CD4-positive, alpha-beta T cell treated with Interferon alpha-2 for 1 hour (primary cell): ENCODE data around the gene SLC35G3.
A peak's percentile ranks its signal among the peaks of the same experiment; 100 is the strongest.
"Not testable (repeated sequence)": the region's sequence is repeated elsewhere in the genome, so short reads cannot be mapped to it uniquely, and the experiment has no call there.

Source experiments
- DNase-seq, 2 donors: peaks; one replicate each; pipeline ENCODE4 v3.0.0-alpha.2; 2020 to 2022

The SLC35G3 gene

GRCh38 chr17:35202582-35202981, 8.4 kb upstream of the SLC35G3 start:
- DNase-seq: not testable (repeated sequence)

- DNase-seq: not testable (repeated sequence)
Measured at GRCh38 chr17:35195062-35195461, 869 bp upstream of the SLC35G3 start.

- DNase-seq: peak in 1 of 2 donors; percentile 57
Measured at GRCh38 chr17:35192708-35193107, 1.5 kb downstream of the SLC35G3 start.

- no peak for DNase-seq
Measured at GRCh38 chr17:35191001-35191695, 3.0 kb downstream of the SLC35G3 start.

- no peak for DNase-seq
Measured at GRCh38 chr17:35189291-35189690, 4.9 kb downstream of the SLC35G3 start.

GRCh38 chr17:35188111-35188510, 6.1 kb downstream of the SLC35G3 start:
- DNase-seq: peak in 1 of 2 donors; percentile 25

- DNase-seq: no peak
Measured at GRCh38 chr17:35187481-35187880, 6.7 kb downstream of the SLC35G3 start.

- no peak for DNase-seq
Measured at GRCh38 chr17:35185849-35186248, 8.3 kb downstream of the SLC35G3 start.

- no peak for DNase-seq
Measured at GRCh38 chr17:35184274-35184673, 9.9 kb downstream of the SLC35G3 start.

- DNase-seq: no peak
Measured at GRCh38 chr17:35183332-35183731, 10.9 kb downstream of the SLC35G3 start.

GRCh38 chr17:35179379-35179778, 14.8 kb downstream of the SLC35G3 start:
- DNase-seq: not testable (repeated sequence)

- DNase-seq: no peak
Measured at GRCh38 chr17:35176897-35177296, 17.3 kb downstream of the SLC35G3 start.

GRCh38 chr17:35175638-35176415, 18.4 kb downstream of the SLC35G3 start:
- DNase-seq: no peak

- DNase-seq: no peak
Measured at GRCh38 chr17:35174835-35175334, 19.3 kb downstream of the SLC35G3 start.

GRCh38 chr17:35172321-35172720, 21.9 kb downstream of the SLC35G3 start:
- not testable (repeated sequence) for DNase-seq

- DNase-seq: peak in 1 of 2 donors; percentile 62
Measured at GRCh38 chr17:35171834-35172233, 22.4 kb downstream of the SLC35G3 start.

- DNase-seq: peak; percentile 15 to 81
Measured at GRCh38 chr17:35170968-35171771, 23.0 kb downstream of the SLC35G3 start.

- DNase-seq: no peak
Measured at GRCh38 chr17:35169835-35170363, 24.3 kb downstream of the SLC35G3 start.

GRCh38 chr17:35167666-35168065, 26.5 kb downstream of the SLC35G3 start:
- no peak for DNase-seq

- DNase-seq: no peak
Measured at GRCh38 chr17:35167046-35167445, 27.1 kb downstream of the SLC35G3 start.

GRCh38 chr17:35166526-35166925, 27.7 kb downstream of the SLC35G3 start:
- no peak for DNase-seq

GRCh38 chr17:35164716-35165115, 29.5 kb downstream of the SLC35G3 start:
- no peak for DNase-seq

GRCh38 chr17:35163886-35164285, 30.3 kb downstream of the SLC35G3 start:
- no peak for DNase-seq
